Suppressor macrophage treated with lipopolysaccharide for 1 hour (primary cell): ENCODE data around the gene PDSS2.
"Not testable (repeated sequence)": the region's sequence is repeated elsewhere in the genome, so short reads cannot be mapped to it uniquely, and the experiment has no call there.

Source experiments
- DNase-seq, 3 donors: peaks; one replicate each; pipeline ENCODE4 v3.0.0-alpha.2; 2020 to 2022

Gene PDSS2

GRCh38 chr6:107413966-107414645 is 45.3 kb downstream of the PDSS2 start:
- DNase-seq = no peak

- no peak for DNase-seq
Measured at GRCh38 chr6:107411161-107411560, 48.2 kb downstream of the PDSS2 start.

GRCh38 chr6:107409942-107410341 is 49.4 kb downstream of the PDSS2 start:
- no peak for DNase-seq

GRCh38 chr6:107408714-107409113 is 50.6 kb downstream of the PDSS2 start:
- no peak for DNase-seq

GRCh38 chr6:107405002-107405401 is 54.4 kb downstream of the PDSS2 start:
- DNase-seq = no peak

GRCh38 chr6:107402533-107402932 is 56.8 kb downstream of the PDSS2 start:
- DNase-seq = no peak

- DNase-seq = no peak
Measured at GRCh38 chr6:107401573-107401972, 57.8 kb downstream of the PDSS2 start.

GRCh38 chr6:107400616-107401147 is 58.7 kb downstream of the PDSS2 start:
- no peak for DNase-seq

- no peak for DNase-seq
Measured at GRCh38 chr6:107399935-107400334, 59.4 kb downstream of the PDSS2 start.

GRCh38 chr6:107398001-107398400 is 61.4 kb downstream of the PDSS2 start:
- no peak for DNase-seq

GRCh38 chr6:107396211-107396610 is 63.2 kb downstream of the PDSS2 start:
- no peak for DNase-seq

- no peak for DNase-seq
Measured at GRCh38 chr6:107392069-107392468, 67.3 kb downstream of the PDSS2 start.

- no peak for DNase-seq
Measured at GRCh38 chr6:107390685-107391435, 68.5 kb downstream of the PDSS2 start.

- DNase-seq = no peak
Measured at GRCh38 chr6:107390056-107390455, 69.3 kb downstream of the PDSS2 start.

- no peak for DNase-seq
Measured at GRCh38 chr6:107386904-107387303, 72.5 kb downstream of the PDSS2 start.

- DNase-seq = no peak
Measured at GRCh38 chr6:107386340-107386739, 73.0 kb downstream of the PDSS2 start.

- no peak for DNase-seq
Measured at GRCh38 chr6:107383705-107384104, 75.7 kb downstream of the PDSS2 start.

- no peak for DNase-seq
Measured at GRCh38 chr6:107374264-107374663, 85.1 kb downstream of the PDSS2 start.

GRCh38 chr6:107369493-107369892 is 89.9 kb downstream of the PDSS2 start:
- no peak for DNase-seq

- DNase-seq = no peak
Measured at GRCh38 chr6:107368471-107368870, 90.9 kb downstream of the PDSS2 start.

GRCh38 chr6:107364173-107364572 is 95.2 kb downstream of the PDSS2 start:
- DNase-seq = not testable (repeated sequence)

GRCh38 chr6:107361753-107362604 is 97.4 kb downstream of the PDSS2 start:
- no peak for DNase-seq

- DNase-seq = no peak
Measured at GRCh38 chr6:107360476-107360875, 98.9 kb downstream of the PDSS2 start.
